Stimulated activated CD4-positive, alpha-beta T cell treated with anti-CD3 and anti-CD28 coated beads, Interleukin-2, amount 100 ng/mL, for 24 hours (primary cell): Measurements from ENCODE around the gene THBS1.

Experiments
- DNase-seq, 2 donors: peaks; one replicate each; pipeline ENCODE4 v3.0.0-alpha.2; 2020

THBS1 gene

DNA sequence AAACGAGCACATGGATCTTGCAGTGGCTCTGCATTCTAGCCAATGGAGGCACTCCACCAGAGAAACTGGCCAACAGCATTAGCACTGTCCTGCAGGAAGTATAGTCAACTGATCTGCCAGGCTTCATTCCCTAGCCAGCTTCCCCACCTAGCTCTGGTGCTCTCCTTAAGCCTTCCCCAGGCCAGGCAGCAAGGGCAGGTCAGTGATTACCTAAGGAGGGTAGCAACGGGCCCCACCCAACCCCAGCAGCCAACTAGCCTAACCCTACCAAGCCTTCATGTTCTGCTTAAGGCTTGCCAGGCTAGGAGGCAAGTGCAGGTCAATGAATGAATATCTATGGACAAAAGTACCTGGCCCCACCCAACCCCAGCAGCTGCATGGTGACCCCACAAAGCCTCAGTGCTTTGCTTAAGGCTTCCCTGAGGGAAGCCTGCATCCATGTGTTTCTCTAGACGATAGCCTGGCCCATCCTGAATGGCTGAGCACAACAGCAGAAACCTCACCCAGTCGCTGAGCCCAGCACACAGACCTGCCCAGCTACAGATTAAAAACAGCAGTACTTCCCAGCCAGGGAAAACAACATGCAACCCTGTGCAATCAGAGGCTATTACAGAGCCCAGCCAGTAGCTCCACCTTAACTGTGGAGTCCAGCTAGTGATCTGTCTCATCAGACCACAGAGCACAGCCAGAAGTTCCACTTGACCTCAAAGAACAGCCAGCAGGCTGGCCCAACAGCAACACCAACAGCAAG lies 28.5 kb downstream of the THBS1 start:
- DNase-seq, result no peak

GRCh38 chr15:39610665-39611064 lies 29.8 kb downstream of the THBS1 start:
- DNase-seq, result no peak

- no peak for DNase-seq
Observed at GRCh38 chr15:39613271-39613670, 32.4 kb downstream of the THBS1 start.

DNA sequence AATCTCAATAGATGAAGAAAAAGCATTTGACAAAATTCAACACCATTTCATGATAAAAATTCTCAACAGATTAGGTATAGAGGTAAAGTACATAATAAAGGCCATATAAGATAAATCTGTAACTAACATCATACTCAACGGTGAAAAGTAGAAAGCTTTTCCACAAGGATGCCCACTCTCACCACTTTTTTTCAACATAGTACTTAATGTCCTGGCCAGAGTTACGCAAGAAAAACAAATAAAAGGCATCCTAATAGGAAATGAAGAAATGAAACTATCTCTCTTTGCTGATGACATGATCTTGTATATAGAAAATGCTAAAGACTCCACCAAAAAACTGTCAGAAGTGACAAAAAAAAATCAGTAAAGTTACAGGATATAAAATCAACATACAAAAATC lies 33.0 kb downstream of the THBS1 start:
- no peak for DNase-seq

DNA sequence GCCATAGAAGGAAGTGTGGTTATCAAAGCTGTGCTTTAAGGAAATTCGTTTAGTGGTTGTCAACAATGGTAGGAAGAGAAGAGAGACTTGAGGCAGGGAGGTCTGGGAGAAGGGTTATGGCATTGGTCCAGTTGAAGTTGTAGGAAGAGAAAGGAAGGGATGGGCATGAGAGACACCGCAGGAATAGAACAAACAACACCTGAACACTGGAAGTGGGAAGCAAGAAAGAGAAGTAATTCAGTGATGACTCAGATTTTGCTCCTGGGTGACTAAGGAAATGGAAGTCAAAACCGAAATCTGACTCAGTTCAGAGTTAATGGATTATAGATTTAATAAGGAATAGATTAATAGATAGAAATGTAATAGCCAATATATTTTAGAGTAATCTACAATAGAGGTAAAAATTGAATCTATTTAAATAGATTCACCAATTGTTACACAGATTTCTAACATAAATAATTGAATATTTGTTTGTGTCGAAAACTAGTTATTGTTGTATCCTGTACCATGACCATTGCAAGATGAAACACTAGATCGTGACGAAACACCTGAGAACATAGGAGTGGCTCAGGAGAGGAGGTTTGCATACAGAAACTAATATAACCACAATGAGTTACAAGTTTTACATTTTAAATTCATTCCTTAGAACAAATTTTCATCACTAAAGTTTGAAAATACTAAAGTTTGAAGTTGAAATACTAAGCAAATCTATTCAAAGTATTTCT lies 36.0 kb downstream of the THBS1 start:
- DNase-seq, result no peak

- DNase-seq, result no peak
Observed at GRCh38 chr15:39618063-39618823, 37.4 kb downstream of the THBS1 start.

DNA sequence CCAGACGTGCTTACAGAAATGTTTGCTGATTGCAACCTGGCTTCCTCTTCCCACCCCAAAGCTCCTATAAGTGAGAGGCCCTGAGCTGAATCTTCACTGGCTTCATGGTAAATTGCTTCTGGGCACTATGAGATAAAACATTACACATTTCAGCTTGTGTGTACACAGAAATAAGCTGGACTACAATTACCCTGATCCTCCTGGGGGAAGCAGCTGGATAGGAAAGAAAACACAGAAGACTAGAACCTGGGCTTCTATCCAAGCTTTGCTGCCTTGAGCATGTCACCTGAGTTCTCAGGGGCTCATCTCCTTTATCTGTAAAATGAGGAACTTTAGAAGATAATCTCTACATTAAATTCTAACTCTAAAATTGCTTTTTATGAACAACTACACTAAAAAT lies 40.3 kb downstream of the THBS1 start:
- DNase-seq, result no peak

DNA sequence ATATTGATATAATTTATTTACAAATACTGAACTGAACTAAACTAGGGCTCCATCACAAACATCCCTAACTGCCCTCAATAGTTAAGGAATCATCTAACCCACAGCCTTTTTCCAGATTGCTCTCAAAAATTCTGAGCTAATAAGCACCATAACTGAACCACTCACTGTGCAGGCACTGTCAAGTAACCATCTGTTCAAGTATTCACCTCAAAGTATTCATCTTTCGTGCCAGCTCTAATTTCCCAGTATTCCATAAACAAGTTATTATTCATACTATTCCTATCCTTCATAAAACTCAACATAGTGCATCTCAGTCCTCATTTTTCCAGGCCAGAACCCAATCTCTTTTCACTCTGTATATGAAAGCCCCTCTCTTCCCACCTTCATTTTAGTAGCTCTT lies 41.1 kb downstream of the THBS1 start:
- no peak for DNase-seq

DNA sequence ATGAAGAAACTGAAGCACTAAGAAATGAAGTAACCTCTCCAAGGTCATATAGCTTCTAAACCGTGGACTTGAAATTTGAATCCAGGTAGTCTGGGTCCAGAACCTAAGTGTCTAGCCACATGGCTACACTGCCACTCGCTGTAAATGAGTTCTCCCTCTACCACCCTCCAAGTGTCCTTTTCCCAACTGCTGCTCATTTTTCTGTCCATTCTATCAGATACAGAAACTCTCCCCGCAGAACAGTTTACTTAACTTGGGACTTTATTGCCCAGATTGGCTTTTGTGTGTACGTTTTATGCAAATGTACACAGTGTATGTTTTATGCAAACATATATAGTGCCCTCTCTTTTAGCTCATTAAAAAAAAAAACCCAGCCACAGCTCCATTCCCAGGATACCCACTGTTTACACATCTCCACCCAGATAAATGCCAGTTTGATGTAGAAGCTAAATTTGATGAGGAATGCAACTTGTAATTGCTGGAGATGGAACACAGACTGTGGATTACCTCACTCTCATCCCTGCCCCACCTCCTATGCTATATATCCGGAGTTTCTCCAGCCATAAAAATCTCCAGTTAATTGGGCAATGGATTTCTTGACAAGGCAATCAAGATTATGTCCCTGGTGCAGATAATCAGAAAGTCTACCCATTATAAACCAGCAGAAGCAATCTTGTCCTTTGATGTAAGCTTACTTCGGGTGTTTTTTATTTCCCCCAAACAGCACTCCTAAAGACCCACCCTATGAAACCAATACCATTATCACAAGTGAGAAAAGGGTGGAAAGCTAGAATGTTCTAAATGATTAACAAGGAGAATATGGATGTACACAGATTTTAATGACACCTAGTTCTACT lies 42.0 kb downstream of the THBS1 start:
- no peak for DNase-seq

- DNase-seq, result peak in 1 of 2 donors; percentile 40
Observed at GRCh38 chr15:39623529-39623931, 42.7 kb downstream of the THBS1 start.

GRCh38 chr15:39624806-39625205 lies 43.9 kb downstream of the THBS1 start:
- peak; percentile 24 to 53 for DNase-seq

GRCh38 chr15:39625451-39625850 lies 44.6 kb downstream of the THBS1 start:
- no peak for DNase-seq

DNA sequence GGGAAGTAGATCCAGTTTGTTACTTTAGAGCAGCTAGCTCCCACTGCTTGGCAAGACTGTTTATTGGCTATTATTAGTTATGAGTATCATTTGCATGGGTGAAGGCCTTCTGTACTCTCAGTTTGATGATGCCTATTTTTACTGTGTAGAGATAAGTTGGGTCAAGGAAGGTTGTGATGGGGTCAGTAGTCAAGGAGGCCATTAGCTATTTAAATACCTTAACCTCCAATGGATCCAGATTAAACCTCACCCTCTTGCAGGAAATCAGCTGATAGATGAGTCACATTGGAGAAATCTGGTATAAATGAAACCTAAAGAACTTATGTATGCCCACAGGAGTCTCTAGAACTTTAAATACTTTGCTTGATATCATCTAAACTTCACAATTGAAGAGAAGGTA lies 45.0 kb downstream of the THBS1 start:
- DNase-seq, result no peak

DNA sequence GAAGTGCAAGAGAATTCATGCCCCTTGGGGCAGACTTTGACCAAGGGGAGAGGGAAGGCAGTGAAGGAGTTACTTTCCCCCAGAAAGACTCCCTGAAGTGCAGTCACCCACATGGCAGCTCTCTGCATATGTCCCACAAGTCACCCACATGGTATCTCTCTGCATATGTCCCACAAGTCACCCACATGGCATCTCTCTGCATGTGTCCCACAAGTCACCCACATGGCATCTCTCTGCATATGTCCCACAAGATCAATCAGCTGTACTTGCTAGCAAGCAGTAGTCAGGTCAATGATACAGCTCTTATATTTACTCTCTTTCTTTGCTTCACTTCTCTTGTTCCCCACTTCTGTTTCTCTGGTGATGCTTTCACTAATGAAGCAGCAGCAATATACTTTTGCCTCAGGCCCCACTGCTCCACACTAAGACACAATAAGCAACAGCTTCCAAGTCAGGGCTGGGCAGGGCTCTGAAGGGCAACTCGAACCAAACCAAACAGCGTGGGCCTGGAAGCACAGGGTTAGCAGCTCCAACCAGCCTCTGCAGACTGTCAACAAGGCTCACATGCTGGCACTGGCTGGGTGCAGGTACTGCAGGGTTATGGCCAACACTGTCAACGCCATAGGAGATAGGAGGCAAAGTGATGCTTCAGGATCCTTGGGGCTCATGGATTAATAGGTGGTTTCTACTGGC lies 46.7 kb downstream of the THBS1 start:
- DNase-seq, result no peak

DNA sequence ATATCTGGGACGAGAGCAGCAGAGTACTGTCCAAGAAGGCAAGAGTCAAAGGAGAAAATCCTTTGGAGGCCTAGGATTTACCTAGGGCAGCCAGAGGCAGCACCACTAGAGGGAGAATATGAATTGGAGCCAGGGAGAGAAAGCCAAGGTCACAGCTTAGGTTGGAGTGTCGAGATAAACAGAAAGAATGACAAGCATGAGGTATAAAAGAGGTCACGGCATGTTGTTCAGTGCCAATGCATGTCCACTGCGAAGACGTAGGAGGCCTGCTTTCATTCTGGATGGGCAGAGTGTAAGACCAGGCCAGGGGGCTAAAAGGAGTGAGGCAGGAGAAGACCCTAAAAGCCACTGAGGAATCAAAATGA lies 47.2 kb downstream of the THBS1 start:
- no peak for DNase-seq

DNA sequence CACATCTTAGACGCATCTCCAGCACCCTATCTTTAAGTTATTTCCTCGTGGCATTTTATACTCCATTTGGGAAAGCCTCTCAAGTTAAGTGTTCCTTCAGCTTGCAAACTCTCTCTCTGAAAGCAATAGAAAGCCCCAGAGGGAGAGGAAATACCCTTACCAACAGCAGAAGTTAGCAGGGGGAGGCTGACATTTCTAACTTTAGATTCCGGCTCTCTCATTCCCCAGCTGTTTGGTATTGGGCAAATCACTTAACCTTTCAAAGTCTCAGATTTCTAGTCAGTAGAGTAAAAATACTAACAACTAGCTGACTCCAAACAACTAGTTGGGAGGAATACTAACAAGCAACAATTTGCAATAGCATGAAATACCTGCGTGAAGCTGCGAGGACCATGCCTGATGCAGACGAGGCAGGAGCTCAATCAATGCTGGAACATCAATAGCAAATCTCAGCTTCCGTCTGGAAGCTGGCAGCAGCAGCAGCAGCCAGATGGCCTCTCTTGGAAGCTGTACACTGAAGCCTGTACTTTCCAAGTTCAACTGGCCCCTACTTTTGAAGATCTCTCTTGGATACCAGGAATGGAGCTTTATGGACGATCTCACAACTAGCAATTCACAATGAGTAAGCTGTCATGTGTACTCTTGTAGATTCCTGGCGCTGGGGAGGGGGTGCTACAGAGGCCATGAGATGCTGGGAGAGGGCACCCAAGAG lies 47.8 kb downstream of the THBS1 start:
- DNase-seq, result no peak

- peak; percentile 56 to 58 for DNase-seq
Observed at GRCh38 chr15:39629371-39629770, 48.5 kb downstream of the THBS1 start.

DNA sequence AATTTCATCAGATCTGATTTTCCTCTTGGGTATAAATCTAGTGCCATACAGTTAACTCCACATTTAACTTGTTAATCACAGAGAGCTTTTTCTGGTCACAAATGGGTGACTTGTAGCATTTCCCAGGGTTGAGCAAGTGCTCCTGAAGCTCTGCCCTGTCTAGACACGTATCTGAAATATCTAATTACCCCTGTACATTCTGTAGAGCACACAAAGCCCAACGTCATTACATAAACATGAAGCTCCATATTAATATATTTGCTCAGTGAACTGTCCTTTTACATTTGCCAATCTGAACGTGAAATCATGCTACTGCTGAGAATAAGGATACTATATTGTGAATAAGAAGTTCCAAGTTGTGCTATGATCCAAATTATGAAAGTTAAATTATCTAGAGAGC lies 49.0 kb downstream of the THBS1 start:
- no peak for DNase-seq

- DNase-seq, result peak in 1 of 2 donors; percentile 40
Observed at GRCh38 chr15:39631357-39631756, 50.5 kb downstream of the THBS1 start.

DNA sequence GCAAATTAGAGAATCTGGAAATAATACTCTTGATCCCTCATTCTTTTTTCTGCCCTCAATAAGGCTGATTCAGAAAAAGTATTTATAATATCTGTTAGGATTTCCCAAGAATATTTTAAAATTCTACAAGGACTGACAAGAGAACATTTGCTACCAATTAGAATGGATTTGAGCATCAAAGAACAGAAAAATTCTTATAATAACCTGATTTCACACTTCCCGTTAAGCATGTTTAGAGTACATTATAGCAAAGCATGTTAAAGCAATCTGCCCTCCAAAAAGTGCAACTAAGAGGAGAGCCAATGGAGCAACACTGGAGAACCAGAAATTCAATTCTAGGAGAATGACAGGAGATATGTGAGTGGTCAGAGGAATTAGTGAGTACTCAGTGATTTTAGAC lies 57.2 kb downstream of the THBS1 start:
- DNase-seq, result no peak

GRCh38 chr15:39639037-39639436 lies 58.2 kb downstream of the THBS1 start:
- no peak for DNase-seq

- DNase-seq, result no peak
Observed at GRCh38 chr15:39640665-39641064, 59.8 kb downstream of the THBS1 start.
